LNCAP (cell line): ENCODE measurements around the gene TMEM263.

ENCODE experiments used
- TF ChIP-seq, protein P1 (sequence below): fragments of 450-650 bp; IDR thresholded peaks from 2 replicates; pipeline ENCODE4 v1.5.1; 2017; ENCODE audit warnings: mild to moderate bottlenecking

TMEM263 gene

DNA sequence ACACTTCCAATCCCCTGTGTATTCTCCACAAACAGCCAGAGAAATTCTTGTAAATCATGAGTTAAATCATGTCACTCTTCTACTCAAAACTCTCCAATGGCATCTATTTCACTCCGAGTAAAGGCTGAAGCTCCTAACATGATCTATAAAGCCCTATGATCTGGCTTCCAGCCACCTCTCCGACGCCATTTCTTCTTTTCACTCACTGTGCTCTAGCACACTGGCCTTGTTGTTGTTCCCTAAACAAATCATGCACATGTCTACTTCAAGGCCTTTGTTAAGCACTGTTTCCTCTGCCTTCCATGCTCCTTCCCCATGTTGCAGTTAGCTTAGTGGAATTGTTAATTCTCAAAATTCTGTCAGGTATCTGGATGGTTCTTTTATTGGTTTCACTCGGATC, 61.3 kb downstream of the TMEM263 start:
- TF ChIP-seq, protein P1, sequence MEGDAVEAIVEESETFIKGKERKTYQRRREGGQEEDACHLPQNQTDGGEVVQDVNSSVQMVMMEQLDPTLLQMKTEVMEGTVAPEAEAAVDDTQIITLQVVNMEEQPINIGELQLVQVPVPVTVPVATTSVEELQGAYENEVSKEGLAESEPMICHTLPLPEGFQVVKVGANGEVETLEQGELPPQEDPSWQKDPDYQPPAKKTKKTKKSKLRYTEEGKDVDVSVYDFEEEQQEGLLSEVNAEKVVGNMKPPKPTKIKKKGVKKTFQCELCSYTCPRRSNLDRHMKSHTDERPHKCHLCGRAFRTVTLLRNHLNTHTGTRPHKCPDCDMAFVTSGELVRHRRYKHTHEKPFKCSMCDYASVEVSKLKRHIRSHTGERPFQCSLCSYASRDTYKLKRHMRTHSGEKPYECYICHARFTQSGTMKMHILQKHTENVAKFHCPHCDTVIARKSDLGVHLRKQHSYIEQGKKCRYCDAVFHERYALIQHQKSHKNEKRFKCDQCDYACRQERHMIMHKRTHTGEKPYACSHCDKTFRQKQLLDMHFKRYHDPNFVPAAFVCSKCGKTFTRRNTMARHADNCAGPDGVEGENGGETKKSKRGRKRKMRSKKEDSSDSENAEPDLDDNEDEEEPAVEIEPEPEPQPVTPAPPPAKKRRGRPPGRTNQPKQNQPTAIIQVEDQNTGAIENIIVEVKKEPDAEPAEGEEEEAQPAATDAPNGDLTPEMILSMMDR: no peak

DNA sequence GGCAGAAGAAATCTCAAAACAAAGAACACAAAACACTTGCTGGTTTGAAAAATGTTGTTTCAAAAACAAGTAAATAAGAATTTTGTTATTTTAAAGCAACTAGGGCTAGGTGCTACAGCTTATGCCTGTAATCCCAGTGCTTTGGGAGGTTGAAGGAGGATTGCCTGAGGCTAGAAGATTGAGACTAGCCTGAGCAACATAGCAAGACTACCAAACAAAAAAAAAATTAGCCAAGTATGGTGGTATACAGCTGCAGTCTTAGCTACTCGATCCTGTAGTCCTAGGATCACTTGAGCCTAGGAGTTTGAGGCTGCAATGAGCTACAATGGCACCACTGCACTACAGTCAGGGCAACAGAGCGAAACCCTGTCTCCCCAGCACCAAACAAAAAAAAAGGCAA, 63.8 kb downstream of the TMEM263 start:
- TF ChIP-seq, protein P1: no peak
